Osteoblast (primary cell): ENCODE data around the gene FHIT. TPM values are rescaled to one million over a fixed set of nuclear protein-coding genes. Genes with fewer than 3 reads are reported as not detected.

Experiments
- DNase-seq: peaks from one replicate; pipeline ENCODE4 v3.0.0; 2011; ENCODE audit warnings: low spot score, mixed read lengths; ENCODE audit not compliant: insufficient read length; ENCODE audit errors: missing footprints
- H2AFZ ChIP-seq: 2 replicates; pipeline ENCODE4 v1.6.0; 2011; ENCODE audit warnings: mild to moderate bottlenecking, low read length
- H3K27ac ChIP-seq: 2 replicates; pipeline ENCODE4 v1.5.1; 2011; ENCODE audit warnings: mild to moderate bottlenecking, low read depth, low read length, moderate library complexity
- H3K27me3 ChIP-seq: 2 replicates; pipeline ENCODE4 v1.6.0; 2012; ENCODE audit warnings: mild to moderate bottlenecking, control low read depth, inconsistent platforms, low read length, moderate library complexity; ENCODE audit not compliant: insufficient read depth
- H3K36me3 ChIP-seq: 2 replicates; pipeline ENCODE4 v1.5.1; 2011; ENCODE audit warnings: mild to moderate bottlenecking, low read length, control low read depth, moderate library complexity; ENCODE audit not compliant: insufficient read depth
- H3K4me1 ChIP-seq: 2 replicates; pipeline ENCODE4 v1.5.1; 2011; ENCODE audit warnings: mild to moderate bottlenecking, low read length, control low read depth, moderate library complexity; ENCODE audit not compliant: insufficient read depth
- H3K4me2 ChIP-seq: 2 replicates; pipeline ENCODE4 v1.6.0; 2011; ENCODE audit warnings: mild to moderate bottlenecking, low read length; ENCODE audit not compliant: insufficient read depth
- H3K4me3 ChIP-seq: fragments of 200-600 bp; sonication (generic); 3 replicates; pipeline ENCODE4 v1.5.1; 2012; ENCODE audit warnings: mild to moderate bottlenecking, low read length, inconsistent platforms; ENCODE audit not compliant: insufficient read depth
- H3K79me2 ChIP-seq: 2 replicates; pipeline ENCODE4 v1.6.0; 2012; ENCODE audit warnings: mild to moderate bottlenecking, low read length, control low read depth, inconsistent platforms; ENCODE audit not compliant: insufficient read depth
- H3K9me3 ChIP-seq: 2 replicates; pipeline ENCODE4 v1.5.1; 2011; ENCODE audit warnings: low read depth, low read length, control low read depth
- H4K20me1 ChIP-seq: 2 replicates; pipeline ENCODE4 v1.6.0; 2012; ENCODE audit warnings: mild to moderate bottlenecking, low read length, control low read depth; ENCODE audit not compliant: insufficient read depth
- CTCF ChIP-seq: IDR thresholded peaks from 2 replicates; pipeline ENCODE4 v1.5.1; 2011; ENCODE audit warnings: mild to moderate bottlenecking, low read depth, low read length, moderate library complexity; ENCODE audit errors: extremely low read depth
- total RNA-seq: library from RNA; depleted of rRNA; stranded (reverse); fragments of >200 nt; gene quantifications from 2 replicates; pipeline ENCODE4 v1.2.3, GENCODE V29; 2012

FHIT gene
- total RNA-seq, 1 donor = 3.3 TPM

GRCh38 chr3:60417576-60417975, 833.7 kb downstream of the FHIT start:
- Histone ChIP-seq H3K36me3 (no peaks in the 10 kb centered on the region), H3K4me2 (no peak overlapping the region), H3K79me2 (no peaks in the 10 kb centered on the region), H3K27ac (no peak overlapping the region), H3K9me3 (no peaks in the 10 kb centered on the region), H4K20me1 (no peaks in the 10 kb centered on the region), H3K4me3 (no peak overlapping the region), H3K27me3 (no peaks in the 10 kb centered on the region), H3K4me1 (no peaks in the 10 kb centered on the region), H2AFZ (no peak overlapping the region)
- TF ChIP-seq CTCF = no peak
- DNase-seq = no peak

GRCh38 chr3:60414011-60414410, 837.2 kb downstream of the FHIT start:
- Histone ChIP-seq H3K79me2 (no peaks in the 10 kb centered on the region), H2AFZ (no peak overlapping the region), H3K36me3 (no peaks in the 10 kb centered on the region), H3K27ac (no peak overlapping the region), H3K27me3 (no peaks in the 10 kb centered on the region), H3K9me3 (no peaks in the 10 kb centered on the region), H3K4me1 (no peaks in the 10 kb centered on the region), H3K4me2 (no peak overlapping the region), H3K4me3 (no peak overlapping the region), H4K20me1 (no peaks in the 10 kb centered on the region)
- no peak for TF ChIP-seq CTCF
- DNase-seq = no peak

GRCh38 chr3:60413551-60413950, 837.7 kb downstream of the FHIT start:
- H3K4me3 ChIP-seq = no peak overlapping the region
- H3K27ac ChIP-seq = no peak overlapping the region
- DNase-seq = no peak
- no peaks in the 10 kb centered on the region for H4K20me1 ChIP-seq
- H2AFZ ChIP-seq = no peak overlapping the region
- no peaks in the 10 kb centered on the region for H3K9me3 ChIP-seq
- TF ChIP-seq CTCF = no peak
- no peaks in the 10 kb centered on the region for H3K79me2 ChIP-seq
- no peaks in the 10 kb centered on the region for H3K27me3 ChIP-seq
- no peaks in the 10 kb centered on the region for H3K36me3 ChIP-seq
- no peak overlapping the region for H3K4me2 ChIP-seq
- H3K4me1 ChIP-seq = no peaks in the 10 kb centered on the region

- Histone ChIP-seq H3K36me3 (no peaks in the 10 kb centered on the region), H3K9me3 (no peaks in the 10 kb centered on the region), H3K27me3 (no peaks in the 10 kb centered on the region), H2AFZ (no peak overlapping the region), H3K79me2 (no peaks in the 10 kb centered on the region), H3K4me2 (no peak overlapping the region), H3K27ac (no peak overlapping the region), H4K20me1 (no peaks in the 10 kb centered on the region), H3K4me3 (no peak overlapping the region), H3K4me1 (no peaks in the 10 kb centered on the region)
- no peak for DNase-seq
- TF ChIP-seq CTCF = no peak
Observed at GRCh38 chr3:60403866-60404265, 847.4 kb downstream of the FHIT start.
